Measurements from ENCODE around the gene C3orf18. TPM values are rescaled to one million over a fixed set of nuclear protein-coding genes. Genes with fewer than 3 reads are reported as not detected.

C3orf18 gene
- polyA plus RNA-seq, 1 donor from 2014 or later: 39.9 TPM

GRCh38 chr3:50599716-50600118 is 32.2 kb upstream of the C3orf18 start:
- H3K9ac ChIP-seq (ENCODE audit: low read length): no peak overlapping the region
- no peaks in the 10 kb centered on the region for H3F3A ChIP-seq (ENCODE audit: insufficient read depth, low read length, poor library complexity, severe bottlenecking)
- no peak overlapping the region for H3K4me2 ChIP-seq (ENCODE audit: low read length)
- H3K4me3 ChIP-seq (ENCODE audit: low read length): no peak overlapping the region
- no peaks in the 10 kb centered on the region for H3K9me3 ChIP-seq (ENCODE audit: low read length)
- H3K27ac ChIP-seq (ENCODE audit: low read length): no peak overlapping the region
- H3K79me2 ChIP-seq (replicated peaks; ENCODE audit: insufficient read depth, low read length): no peaks in the 10 kb centered on the region
- no peak overlapping the region for H2AFZ ChIP-seq (ENCODE audit: low read depth, low read length)
- TF ChIP-seq MXI1 (conservative IDR thresholded peaks at IDR 0.05; ENCODE audit: poor library complexity, severe bottlenecking) (no peak), REST (IDR thresholded peaks at IDR 0.05; ENCODE audit: borderline replicate concordance) (no peak), RAD21 (conservative IDR thresholded peaks at IDR 0.05) (no peak), TAF1 (IDR thresholded peaks at IDR 0.05; ENCODE audit: low read depth) (no peak), POLR2AphosphoS5 (IDR thresholded peaks at IDR 0.05) (no peak), EZH2 (IDR thresholded peaks at IDR 0.05; ENCODE audit: borderline replicate concordance, insufficient read depth, low read length, poor library complexity, severe bottlenecking) (no peak), SMC3 (conservative IDR thresholded peaks at IDR 0.05; ENCODE audit: poor library complexity) (no peak), CTCF (IDR thresholded peaks at IDR 0.05; ENCODE audit: poor library complexity, severe bottlenecking) (no peak), EP300 (conservative IDR thresholded peaks at IDR 0.05; ENCODE audit: poor library complexity, severe bottlenecking) (no peak)
- no peaks in the 10 kb centered on the region for H3K27me3 ChIP-seq (ENCODE audit: insufficient read depth, low read depth, low read length)
- no peaks in the 10 kb centered on the region for H3K36me3 ChIP-seq (ENCODE audit: insufficient read depth, low read length)
- H3K9me2 ChIP-seq (ENCODE audit: insufficient read depth, low read length): no peaks in the 10 kb centered on the region
- H4K20me1 ChIP-seq (ENCODE audit: insufficient read depth): no peaks in the 10 kb centered on the region

- TF ChIP-seq POLR2AphosphoS5 (IDR thresholded peaks at IDR 0.05) (no peak), CTCF (IDR thresholded peaks at IDR 0.05; ENCODE audit: poor library complexity, severe bottlenecking) (no peak), TAF1 (IDR thresholded peaks at IDR 0.05; ENCODE audit: low read depth) (no peak), MXI1 (conservative IDR thresholded peaks at IDR 0.05; ENCODE audit: poor library complexity, severe bottlenecking) (no peak), RAD21 (conservative IDR thresholded peaks at IDR 0.05) (no peak)
- no peak overlapping the region for H3K4me2 ChIP-seq (ENCODE audit: low read length)
- H3K27ac ChIP-seq (ENCODE audit: low read length): no peak overlapping the region
- H3K79me2 ChIP-seq (replicated peaks; ENCODE audit: insufficient read depth, low read length): no peaks in the 10 kb centered on the region
- no peaks in the 10 kb centered on the region for H3F3A ChIP-seq (ENCODE audit: insufficient read depth, low read length, poor library complexity, severe bottlenecking)
- no peaks in the 10 kb centered on the region for H3K36me3 ChIP-seq (ENCODE audit: insufficient read depth, low read length)
- no peak overlapping the region for H3K9ac ChIP-seq (ENCODE audit: low read length)
- H4K20me1 ChIP-seq (ENCODE audit: insufficient read depth): no peaks in the 10 kb centered on the region
- no peaks in the 10 kb centered on the region for H3K9me3 ChIP-seq (ENCODE audit: low read length)
- H3K27me3 ChIP-seq (ENCODE audit: insufficient read depth, low read depth, low read length): no peaks in the 10 kb centered on the region
- no peaks in the 10 kb centered on the region for H3K9me2 ChIP-seq (ENCODE audit: insufficient read depth, low read length)
- H3K4me3 ChIP-seq (ENCODE audit: low read length): no peak overlapping the region
- no peak overlapping the region for H2AFZ ChIP-seq (ENCODE audit: low read depth, low read length)
These were observed 31.7 kb upstream of the C3orf18 start for GRCh38 chr3:50599115-50599715.

Data from neural cell (in vitro differentiated cells).